Skeletal muscle cell (primary cell): ENCODE results near the gene NAA15.
A peak's percentile ranks its signal among the peaks of the same experiment; 100 is the strongest.
"Not testable (repeated sequence)": the region's sequence is repeated elsewhere in the genome, so short reads cannot be mapped to it uniquely, and the experiment has no call there.

ENCODE experiments used
- DNase-seq: peaks from one replicate; pipeline ENCODE4 v3.0.0-alpha.2; 2010; ENCODE audit warnings: low read depth
- H3K4me3 ChIP-seq: 2 replicates; pipeline ENCODE4 v1.5.1; 2011; ENCODE audit warnings: low read depth, mild to moderate bottlenecking, control low read depth, low read length, moderate library complexity

The NAA15 gene

GRCh38 chr4:139329665-139330200 is 28.4 kb downstream of the NAA15 start:
- DNase-seq = no peak
- no peak overlapping the region for H3K4me3 ChIP-seq

GRCh38 chr4:139330283-139330682 is 29.0 kb downstream of the NAA15 start:
- no peak overlapping the region for H3K4me3 ChIP-seq
- no peak for DNase-seq

GRCh38 chr4:139331185-139331584 is 29.9 kb downstream of the NAA15 start:
- no peak for DNase-seq

GRCh38 chr4:139333046-139333445 is 31.7 kb downstream of the NAA15 start:
- H3K4me3 ChIP-seq = no peak overlapping the region
- no peak for DNase-seq

More at GRCh38 chr4:139331185-139331584, 29.9 kb downstream of the NAA15 start:
- no peak overlapping the region for H3K4me3 ChIP-seq

GRCh38 chr4:139337612-139338011 is 36.3 kb downstream of the NAA15 start:
- H3K4me3 ChIP-seq = no peak overlapping the region
- no peak for DNase-seq

- no peak overlapping the region for H3K4me3 ChIP-seq
- no peak for DNase-seq
Measured at GRCh38 chr4:139361301-139361700, 60.0 kb downstream of the NAA15 start.

- no peak overlapping the region for H3K4me3 ChIP-seq
- peak; percentile 20 for DNase-seq
Measured at GRCh38 chr4:139367421-139368090, 66.3 kb downstream of the NAA15 start.

- no peak for DNase-seq
- H3K4me3 ChIP-seq = no peak overlapping the region
Measured at GRCh38 chr4:139368998-139369397, 67.7 kb downstream of the NAA15 start.

GRCh38 chr4:139374251-139374650 is 72.9 kb downstream of the NAA15 start:
- no peak for DNase-seq

GRCh38 chr4:139386421-139386820 is 85.1 kb downstream of the NAA15 start:
- no peak overlapping the region for H3K4me3 ChIP-seq
- DNase-seq = no peak

More at GRCh38 chr4:139374251-139374650, 72.9 kb downstream of the NAA15 start:
- no peak overlapping the region for H3K4me3 ChIP-seq

GRCh38 chr4:139389102-139389501 is 87.8 kb downstream of the NAA15 start:
- H3K4me3 ChIP-seq = no peak overlapping the region
- DNase-seq = no peak

- H3K4me3 ChIP-seq = no peak overlapping the region
Measured at GRCh38 chr4:139389991-139390390, 88.7 kb downstream of the NAA15 start.

GRCh38 chr4:139391731-139392130 is 90.4 kb downstream of the NAA15 start:
- no peak overlapping the region for H3K4me3 ChIP-seq
- no peak for DNase-seq

More at GRCh38 chr4:139389991-139390390, 88.7 kb downstream of the NAA15 start:
- no peak for DNase-seq

GRCh38 chr4:139392797-139393196 is 91.5 kb downstream of the NAA15 start:
- no peak overlapping the region for H3K4me3 ChIP-seq
- DNase-seq = no peak

- no peak overlapping the region for H3K4me3 ChIP-seq
- no peak for DNase-seq
Measured at GRCh38 chr4:139401368-139401767, 100.1 kb downstream of the NAA15 start.

- H3K4me3 ChIP-seq = no peak overlapping the region
- no peak for DNase-seq
Measured at GRCh38 chr4:139402436-139402835, 101.1 kb downstream of the NAA15 start.

- DNase-seq = no peak
- no peak overlapping the region for H3K4me3 ChIP-seq
Measured at GRCh38 chr4:139403462-139403861, 102.2 kb downstream of the NAA15 start.

- no peak for DNase-seq
- no peak overlapping the region for H3K4me3 ChIP-seq
Measured at GRCh38 chr4:139410312-139410711, 109.0 kb downstream of the NAA15 start.

- DNase-seq, H3K4me3 ChIP-seq: not testable (repeated sequence)
Measured at GRCh38 chr4:139414671-139415210, 113.4 kb downstream of the NAA15 start.

GRCh38 chr4:139416073-139416673 is 114.9 kb downstream of the NAA15 start:
- DNase-seq = peak; percentile 3
- H3K4me3 ChIP-seq = no peak overlapping the region
